ENCODE data around the gene DSCAM. TPM values are rescaled to one million over a fixed set of nuclear protein-coding genes. Genes with fewer than 3 reads are reported as not detected.

The DSCAM gene
- total RNA-seq, 6 experiments from 2014 or later, result 1.0 to 1.3 (median 1.1) TPM

DNA sequence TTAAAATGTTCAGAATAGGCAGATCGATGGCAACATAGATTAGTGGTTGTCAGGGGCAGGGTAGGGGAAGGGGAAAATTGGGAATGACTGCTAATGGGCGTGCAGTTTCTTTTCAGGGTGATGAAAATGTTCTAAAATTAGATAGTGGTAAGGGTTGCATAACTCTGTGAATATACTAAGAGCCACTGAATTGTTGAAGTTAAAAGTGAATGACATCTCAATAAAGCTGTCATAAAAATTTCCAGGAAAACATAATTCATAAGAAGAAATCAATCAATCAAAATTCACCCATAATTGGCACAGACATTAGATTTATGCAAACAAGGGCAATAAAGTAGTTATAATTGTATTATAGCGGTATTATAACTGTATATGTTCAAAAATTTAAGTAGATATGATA, 751.5 kb downstream of the DSCAM start:
- TF ChIP-seq, protein P1, sequence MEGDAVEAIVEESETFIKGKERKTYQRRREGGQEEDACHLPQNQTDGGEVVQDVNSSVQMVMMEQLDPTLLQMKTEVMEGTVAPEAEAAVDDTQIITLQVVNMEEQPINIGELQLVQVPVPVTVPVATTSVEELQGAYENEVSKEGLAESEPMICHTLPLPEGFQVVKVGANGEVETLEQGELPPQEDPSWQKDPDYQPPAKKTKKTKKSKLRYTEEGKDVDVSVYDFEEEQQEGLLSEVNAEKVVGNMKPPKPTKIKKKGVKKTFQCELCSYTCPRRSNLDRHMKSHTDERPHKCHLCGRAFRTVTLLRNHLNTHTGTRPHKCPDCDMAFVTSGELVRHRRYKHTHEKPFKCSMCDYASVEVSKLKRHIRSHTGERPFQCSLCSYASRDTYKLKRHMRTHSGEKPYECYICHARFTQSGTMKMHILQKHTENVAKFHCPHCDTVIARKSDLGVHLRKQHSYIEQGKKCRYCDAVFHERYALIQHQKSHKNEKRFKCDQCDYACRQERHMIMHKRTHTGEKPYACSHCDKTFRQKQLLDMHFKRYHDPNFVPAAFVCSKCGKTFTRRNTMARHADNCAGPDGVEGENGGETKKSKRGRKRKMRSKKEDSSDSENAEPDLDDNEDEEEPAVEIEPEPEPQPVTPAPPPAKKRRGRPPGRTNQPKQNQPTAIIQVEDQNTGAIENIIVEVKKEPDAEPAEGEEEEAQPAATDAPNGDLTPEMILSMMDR (IDR thresholded peaks at IDR 0.05), result no peak
- H3K4me3 Mint-ChIP-seq, result no peak overlapping the region
- no peak for DNase-seq
- peaks cover 2% of the 10 kb centered on the region; the same call in 1 of the 2 replicates for H3K27me3 Mint-ChIP-seq (ENCODE audit: insufficient read depth)
- H3K9me3 Mint-ChIP-seq, result peaks cover 20% of the 10 kb centered on the region
- no peak overlapping the region for H3K27ac Mint-ChIP-seq
- H3K4me1 Mint-ChIP-seq (ENCODE audit: low read depth), result no peaks in the 10 kb centered on the region
- H3K36me3 Mint-ChIP-seq (ENCODE audit: low read depth), result peaks cover 14% of the 10 kb centered on the region; the same call in 1 of the 2 replicates

DNA sequence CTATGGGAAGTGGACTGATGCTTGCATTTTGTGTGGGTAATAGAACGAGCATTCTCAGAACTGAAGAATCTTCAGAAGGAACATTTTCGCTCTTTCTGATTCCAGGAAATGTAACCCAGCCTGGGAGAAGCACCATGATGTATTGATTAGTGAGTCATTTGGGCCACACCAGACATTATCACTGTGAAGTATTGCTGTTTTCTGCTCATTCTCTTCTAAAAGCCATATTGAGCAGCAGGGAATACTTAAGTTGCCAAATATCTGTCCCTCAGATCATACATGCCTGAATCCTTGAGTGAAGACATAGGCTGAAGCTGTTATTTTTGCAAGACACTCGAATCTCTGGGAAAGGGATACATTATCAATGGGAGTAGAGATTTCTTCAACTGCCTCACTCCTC, 766.6 kb downstream of the DSCAM start:
- no peak for DNase-seq
- H3K9me3 Mint-ChIP-seq, result peaks cover 20% of the 10 kb centered on the region
- no peaks in the 10 kb centered on the region; the same call in 1 of the 2 replicates for H3K27me3 Mint-ChIP-seq (ENCODE audit: insufficient read depth)
- peaks cover 29% of the 10 kb centered on the region for H3K36me3 Mint-ChIP-seq (ENCODE audit: low read depth)
- TF ChIP-seq, protein P1 (IDR thresholded peaks at IDR 0.05), result no peak
- H3K4me1 Mint-ChIP-seq (ENCODE audit: low read depth), result peaks cover 5% of the 10 kb centered on the region; the same call in 1 of the 2 replicates
- no peak overlapping the region for H3K4me3 Mint-ChIP-seq
- no peak overlapping the region for H3K27ac Mint-ChIP-seq

DNA sequence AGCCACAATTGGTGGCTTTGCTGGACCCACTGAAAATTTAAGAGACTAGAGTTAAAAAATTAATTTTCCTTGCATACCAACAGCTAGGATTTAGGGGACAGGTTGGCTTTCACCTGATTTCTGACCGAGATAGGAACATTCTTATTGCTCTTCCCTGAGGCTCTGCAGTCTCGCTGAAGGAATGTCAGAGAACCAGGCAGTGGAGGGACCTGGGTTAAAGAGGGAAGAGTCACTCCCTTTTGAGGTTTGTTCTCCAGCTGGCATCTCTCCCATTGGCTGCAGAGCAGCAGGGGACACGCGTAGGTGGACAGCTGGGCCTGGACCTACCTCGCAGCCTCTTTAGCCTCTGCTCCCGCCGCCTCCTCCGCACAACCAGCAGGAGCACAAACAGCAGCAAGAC, 772.2 kb downstream of the DSCAM start:
- Mint-ChIP-seq H3K4me3 (no peak overlapping the region), H3K27me3 (ENCODE audit: insufficient read depth) (no peaks in the 10 kb centered on the region), H3K4me1 (ENCODE audit: low read depth) (peaks cover 5% of the 10 kb centered on the region; the same call in 1 of the 2 replicates), H3K27ac (no peak overlapping the region), H3K9me3 (peaks cover 4% of the 10 kb centered on the region), H3K36me3 (ENCODE audit: low read depth) (peaks cover 9% of the 10 kb centered on the region)
- no peak for DNase-seq
- TF ChIP-seq, protein P1 (IDR thresholded peaks at IDR 0.05), result no peak

DNA sequence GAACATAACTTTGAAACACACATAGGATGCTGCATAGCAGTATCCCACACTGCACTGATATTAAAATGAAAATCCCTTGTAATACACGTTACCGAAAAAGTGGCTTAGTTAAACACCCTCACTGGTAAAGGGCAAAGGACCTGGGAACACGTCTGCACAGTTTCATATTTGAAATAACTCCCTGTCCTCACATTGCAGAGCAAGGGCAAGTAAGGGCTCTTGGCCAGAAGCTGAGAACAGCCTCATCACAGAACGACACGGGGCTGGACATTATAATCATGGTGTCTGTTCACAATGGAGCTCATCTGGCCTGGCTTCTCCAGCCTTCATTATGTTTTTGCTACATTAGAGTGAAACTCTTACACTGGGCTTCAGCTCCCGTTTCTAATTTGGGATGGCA, 772.8 kb downstream of the DSCAM start:
- Mint-ChIP-seq H3K27me3 (ENCODE audit: insufficient read depth) (no peaks in the 10 kb centered on the region), H3K4me3 (no peak overlapping the region), H3K36me3 (ENCODE audit: low read depth) (peaks cover 4% of the 10 kb centered on the region), H3K9me3 (peaks cover 4% of the 10 kb centered on the region), H3K27ac (no peak overlapping the region), H3K4me1 (ENCODE audit: low read depth) (peaks cover 5% of the 10 kb centered on the region; the same call in 1 of the 2 replicates)
- no peak for DNase-seq
- TF ChIP-seq, protein P1 (IDR thresholded peaks at IDR 0.05), result no peak

DNA sequence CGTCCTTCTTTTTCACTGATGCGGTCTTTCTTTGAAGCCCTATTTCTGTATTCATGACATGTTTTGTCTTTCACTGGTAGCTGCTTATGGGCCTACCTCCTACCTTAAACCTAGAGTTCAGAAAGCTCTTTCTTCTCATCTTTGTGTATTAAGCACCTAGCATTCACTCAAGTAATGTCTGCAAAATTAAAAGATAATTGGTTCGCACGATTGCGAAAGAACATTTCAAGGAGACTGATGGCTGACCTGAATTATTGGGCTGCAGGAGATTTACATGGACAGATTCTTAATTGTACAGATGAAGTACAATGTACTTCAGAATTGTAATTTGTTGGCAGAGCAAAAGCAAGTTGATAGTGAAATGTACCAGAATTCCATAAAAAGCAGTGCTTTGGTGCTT, 773.3 kb downstream of the DSCAM start:
- Mint-ChIP-seq H3K4me3 (no peak overlapping the region), H3K27me3 (ENCODE audit: insufficient read depth) (no peaks in the 10 kb centered on the region), H3K9me3 (peaks cover 10% of the 10 kb centered on the region), H3K36me3 (ENCODE audit: low read depth) (no peaks in the 10 kb centered on the region), H3K27ac (no peak overlapping the region), H3K4me1 (ENCODE audit: low read depth) (peaks cover 5% of the 10 kb centered on the region; the same call in 1 of the 2 replicates)
- DNase-seq, result no peak
- TF ChIP-seq, protein P1 (IDR thresholded peaks at IDR 0.05), result no peak

All from HFFc6 (cell line).